Common myeloid progenitor, CD34-positive (primary cell): ENCODE measurements around the gene CCDC83.

Experiments
- CTCF ChIA-PET: fragments of 350-600 bp; sonication (Branson Sonifier 250); formaldehyde crosslinking; loops from one replicate; lab custom pipeline; 2021; ENCODE audit warnings: antibody characterized with exemption; lab: Charles Lee
- POLR2A ChIA-PET: fragments of 350-600 bp; sonication (Branson Sonifier 250); formaldehyde crosslinking; loops from one replicate; lab custom pipeline; 2021; ENCODE audit warnings: antibody characterized with exemption; lab: Charles Lee
- DNase-seq, 3 donors: peaks; one replicate each; pipeline versions ENCODE4 v3.0.0 to v3.0.0-alpha.2; 2013
- H3K27ac ChIP-seq, 2 experiments: 1 replicate in 1 of 2; 2 replicates in 1 of 2; pipeline ENCODE4 v1.7.0; 2013; ENCODE audit warnings: inconsistent platforms in 2 of 2, low read length in 2 of 2, mild to moderate bottlenecking in 2 of 2, low read depth in 1 of 2, moderate library complexity in 1 of 2; ENCODE audit not compliant: severe bottlenecking in 2 of 2, insufficient read depth in 1 of 2, poor library complexity in 1 of 2
- H3K27me3 ChIP-seq, 5 experiments: replicated peaks in 2 of 5; 1 replicate in 3 of 5; 2 replicates in 2 of 5; pipeline versions ENCODE4 v1.6.1 to v1.7.0; 2013; ENCODE audit warnings: low read length in 4 of 5, mild to moderate bottlenecking in 2 of 5, moderate library complexity in 2 of 5, inconsistent platforms in 1 of 5; ENCODE audit not compliant: insufficient read depth in 5 of 5, control insufficient read depth in 4 of 5
- H3K36me3 ChIP-seq, 4 experiments: 1 replicate in 2 of 4; 2 replicates in 2 of 4; pipeline versions ENCODE4 v1.6.1 to v1.7.0; 2013; ENCODE audit warnings: low read length in 3 of 4, control low read depth in 1 of 4, mild to moderate bottlenecking in 1 of 4; ENCODE audit not compliant: control insufficient read depth in 4 of 4, insufficient read depth in 4 of 4
- H3K4me1 ChIP-seq, 4 experiments: 1 replicate in 3 of 4; 2 replicates in 1 of 4; pipeline versions ENCODE4 v1.6.1 to v1.7.1; 2013; ENCODE audit warnings: low read length in 3 of 4, mild to moderate bottlenecking in 3 of 4, control low read depth in 1 of 4, inconsistent platforms in 1 of 4, moderate library complexity in 1 of 4; ENCODE audit not compliant: control insufficient read depth in 4 of 4, insufficient read depth in 4 of 4; ENCODE audit errors: control extremely low read depth in 1 of 4
- H3K4me3 ChIP-seq, 7 experiments: 1 replicate in 4 of 7; 2 replicates in 3 of 7; pipeline versions ENCODE4 v1.5.1 to v1.7.0; 2013; ENCODE audit warnings: mild to moderate bottlenecking in 7 of 7, low read length in 6 of 7, moderate library complexity in 6 of 7, inconsistent platforms in 2 of 7, low read depth in 2 of 7, control low read depth in 1 of 7; ENCODE audit not compliant: insufficient read depth in 4 of 7, control insufficient read depth in 1 of 7; ENCODE audit errors: extremely low read depth in 1 of 7
- H3K9me3 ChIP-seq, 5 experiments: 1 replicate in 4 of 5; 2 replicates in 1 of 5; pipeline versions ENCODE4 v1.6.1 to v1.7.1; 2013; ENCODE audit warnings: low read length in 4 of 5, mild to moderate bottlenecking in 2 of 5, inconsistent platforms in 1 of 5, low read depth in 1 of 5, moderate library complexity in 1 of 5; ENCODE audit not compliant: control insufficient read depth in 4 of 5, insufficient read depth in 2 of 5; ENCODE audit errors: control extremely low read depth in 1 of 5
- WGBS: methylation state at CpG from one replicate; pipeline ENCODE4 v1.1.5; 2013; ENCODE audit not compliant: insufficient coverage; 5-methylcytosine and 5-hydroxymethylcytosine counted together

The CCDC83 gene

DNA sequence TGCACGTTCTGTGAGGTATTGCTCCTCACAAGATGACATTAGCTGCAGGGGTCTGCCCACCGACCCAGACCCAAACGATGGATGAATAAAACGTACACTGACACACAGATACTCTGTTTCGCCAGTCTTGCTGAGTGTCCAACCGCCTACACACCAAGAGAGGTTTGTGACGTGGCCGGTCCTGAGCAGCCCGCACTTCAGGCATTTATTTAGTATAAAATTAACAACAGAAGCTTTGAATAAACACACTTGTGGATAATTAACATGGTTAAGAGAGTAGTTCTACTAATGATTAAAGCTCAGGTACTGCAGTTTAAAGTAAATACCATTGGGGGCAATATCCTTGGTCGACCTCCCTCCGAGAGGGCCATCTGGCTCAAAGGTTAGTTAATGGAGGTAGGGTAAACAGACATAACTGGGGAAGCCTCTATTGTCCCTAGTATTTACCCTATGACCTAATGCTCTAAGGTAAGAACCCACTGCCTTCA lies 75.7 kb downstream of the CCDC83 start:
- H3K9me3 ChIP-seq, result peaks cover 0 to 10% (median 8%) of the 10 kb centered on the region in 5 experiments
- WGBS, result 96% methylated on average over 7 of the region's 11 CpGs
- CTCF ChIA-PET, result interaction anchor here (0.6 kb wide), 1 partner anchor 135 kb away, joined by 3 read pairs; no protein-coding TSS in a partner anchor

DNA sequence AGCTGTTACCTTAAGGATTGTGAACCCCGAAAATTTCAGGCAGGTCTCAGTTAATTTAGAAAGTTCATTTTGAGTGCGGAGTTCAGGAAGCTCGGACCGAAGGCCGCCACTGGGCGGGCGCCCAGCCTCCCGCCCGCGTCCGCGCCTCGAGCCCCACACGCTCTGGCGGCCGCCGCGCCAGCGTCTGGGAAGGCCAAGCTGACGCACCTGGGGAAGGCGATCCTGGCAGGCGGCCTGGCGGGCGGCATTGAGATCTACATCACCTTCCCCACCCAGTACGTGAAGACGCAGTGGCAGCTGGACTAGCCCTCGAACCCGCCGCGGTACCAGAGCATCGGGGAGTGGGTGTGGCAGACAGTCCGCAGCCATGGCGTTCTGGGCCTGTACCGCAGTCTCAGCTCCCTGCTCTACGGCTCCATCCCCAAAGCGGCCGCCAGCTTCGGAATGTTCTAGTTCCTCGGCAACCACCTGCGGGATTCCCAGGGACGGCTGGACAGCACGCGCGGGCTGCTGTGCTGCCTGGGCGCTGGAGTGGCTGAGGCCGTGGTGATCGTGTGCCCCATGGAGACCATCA lies 79.5 kb downstream of the CCDC83 start:
- Histone ChIP-seq H3K4me1 (no peaks in the 10 kb centered on the region), H3K9me3 (peaks cover 0 to 11% (median 8%) of the 10 kb centered on the region in 5 experiments), H3K27ac (no peak overlapping the region), H3K4me3 (no peak overlapping the region), H3K27me3 (no peaks in the 10 kb centered on the region), H3K36me3 (no peaks in the 10 kb centered on the region)
- DNase-seq, result no peak
- 69% methylated on average over 36 of the region's 47 CpGs for WGBS
- POLR2A ChIA-PET, result no interaction called here
- CTCF ChIA-PET, result no interaction called here

More for the DNA sequence above, 75.7 kb downstream of the CCDC83 start:
- no peak overlapping the region for H3K27ac ChIP-seq
- no peaks in the 10 kb centered on the region for H3K27me3 ChIP-seq
- POLR2A ChIA-PET, result no interaction called here
- no peak overlapping the region for H3K4me3 ChIP-seq
- H3K36me3 ChIP-seq, result no peaks in the 10 kb centered on the region
- DNase-seq, result no peak
- no peaks in the 10 kb centered on the region for H3K4me1 ChIP-seq

DNA sequence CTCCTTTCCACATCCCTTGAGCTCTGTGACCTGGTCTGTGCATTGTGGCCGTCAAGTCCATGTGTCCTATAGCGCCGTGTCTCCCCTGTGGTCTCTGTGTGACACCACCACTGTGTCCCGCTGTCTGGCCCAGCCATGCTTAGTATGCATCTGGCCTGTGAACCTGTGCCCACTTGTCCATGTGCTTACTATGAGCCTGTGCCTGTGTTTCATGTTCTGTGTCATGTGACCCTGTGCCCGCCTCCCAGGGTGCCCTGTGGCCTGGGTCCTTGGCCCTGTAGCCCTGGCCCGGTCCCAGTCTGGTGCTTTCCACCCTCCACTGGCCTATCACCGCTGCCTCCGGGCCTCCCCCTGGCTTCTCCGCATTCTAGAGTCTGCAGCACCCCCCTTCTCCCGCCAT lies 80.6 kb downstream of the CCDC83 start:
- ChIA-PET POLR2A (no interaction called here), CTCF (no interaction called here)
- Histone ChIP-seq H3K4me3 (no peak overlapping the region), H3K36me3 (no peaks in the 10 kb centered on the region), H3K27me3 (no peaks in the 10 kb centered on the region), H3K27ac (no peak overlapping the region), H3K4me1 (no peaks in the 10 kb centered on the region), H3K9me3 (peaks cover 0 to 11% (median 8%) of the 10 kb centered on the region in 5 experiments)
- WGBS, result 93% methylated on average over 6 of the region's 10 CpGs
- no peak for DNase-seq

DNA sequence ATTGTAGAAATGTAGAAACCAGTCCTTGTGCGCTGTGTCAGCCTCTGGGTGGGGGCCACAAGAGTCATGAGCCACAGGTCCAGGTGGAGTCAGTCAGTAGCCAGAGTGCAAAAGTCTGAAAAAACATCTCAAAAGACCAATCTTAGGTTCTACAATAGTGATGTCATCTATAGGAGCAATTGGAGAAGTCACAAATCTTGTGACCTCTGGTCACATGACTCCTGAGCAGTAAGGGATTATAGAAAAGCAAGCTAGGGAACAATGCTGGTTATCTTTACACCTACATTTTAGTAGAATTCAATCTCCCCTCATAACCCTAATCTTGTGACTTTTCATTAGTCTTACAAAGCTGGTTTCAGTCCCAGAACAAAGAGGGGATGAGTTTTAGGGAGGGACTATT lies 82.7 kb downstream of the CCDC83 start:
- POLR2A ChIA-PET, result interaction anchor here (0.6 kb wide), 1 partner anchor 29 kb away, joined by 3 read pairs; no protein-coding TSS in a partner anchor
- 100% methylated on average over 1 of the region's 1 CpG for WGBS
- Histone ChIP-seq H3K4me1 (no peaks in the 10 kb centered on the region), H3K27me3 (no peaks in the 10 kb centered on the region), H3K36me3 (no peaks in the 10 kb centered on the region), H3K4me3 (no peak overlapping the region), H3K9me3 (peaks cover 0 to 11% (median 8%) of the 10 kb centered on the region in 5 experiments), H3K27ac (no peak overlapping the region)
- CTCF ChIA-PET, result no interaction called here
- no peak for DNase-seq

DNA sequence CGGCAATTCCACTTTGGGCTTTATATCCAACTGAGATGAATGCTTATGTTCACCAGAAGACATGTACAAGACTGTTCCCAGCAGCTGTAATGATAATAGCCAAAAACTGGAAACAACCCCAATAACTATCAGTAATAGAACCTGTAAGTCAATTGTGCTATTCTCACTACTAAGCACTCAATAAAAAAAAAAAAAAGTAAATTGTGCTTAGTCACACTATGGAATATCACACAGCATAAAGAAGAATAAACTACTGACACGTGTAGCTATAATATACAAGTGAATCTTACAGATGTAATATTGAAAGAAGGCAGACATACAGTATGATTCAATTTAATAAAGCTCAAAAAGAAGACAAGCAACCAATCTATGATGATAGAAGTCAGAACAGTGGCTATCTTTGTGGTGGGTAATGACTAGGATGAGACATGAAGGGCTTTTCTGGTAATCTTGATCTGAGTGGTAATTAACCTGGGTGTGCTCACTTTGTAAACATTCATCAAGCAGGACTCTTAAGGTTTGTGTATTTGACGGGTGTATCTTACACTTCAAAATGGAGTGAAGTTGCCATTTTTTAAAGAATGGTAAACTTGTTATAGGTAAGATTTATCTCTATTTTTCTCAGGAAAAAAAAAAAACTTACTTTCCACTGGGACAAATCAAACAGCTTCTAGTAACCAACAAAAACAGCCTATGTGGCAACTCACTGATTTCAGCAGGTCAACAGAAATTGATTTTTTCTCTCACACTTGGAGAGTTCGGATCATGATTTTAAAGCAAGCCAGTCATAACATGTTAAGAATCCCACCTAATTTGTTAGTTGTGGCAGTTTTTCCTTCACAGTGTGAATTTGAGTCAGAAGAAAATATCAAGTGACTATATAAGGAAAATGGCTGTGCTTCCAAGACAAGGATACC lies 84.2 kb downstream of the CCDC83 start:
- no peaks in the 10 kb centered on the region for H3K4me1 ChIP-seq
- no peak overlapping the region for H3K27ac ChIP-seq
- H3K4me3 ChIP-seq, result no peak overlapping the region
- no peak for DNase-seq
- 100% methylated on average over 2 of the region's 4 CpGs for WGBS
- no peaks in the 10 kb centered on the region for H3K36me3 ChIP-seq
- peaks cover 0 to 11% (median 8%) of the 10 kb centered on the region in 5 experiments for H3K9me3 ChIP-seq
- POLR2A ChIA-PET, result no interaction called here
- CTCF ChIA-PET, result interaction anchor here (1.1 to 1.5 kb wide), 4 partner anchors 71 to 352 kb away, joined by 3 to 6 read pairs (median 3); no protein-coding TSS in a partner anchor
- no peaks in the 10 kb centered on the region for H3K27me3 ChIP-seq

DNA sequence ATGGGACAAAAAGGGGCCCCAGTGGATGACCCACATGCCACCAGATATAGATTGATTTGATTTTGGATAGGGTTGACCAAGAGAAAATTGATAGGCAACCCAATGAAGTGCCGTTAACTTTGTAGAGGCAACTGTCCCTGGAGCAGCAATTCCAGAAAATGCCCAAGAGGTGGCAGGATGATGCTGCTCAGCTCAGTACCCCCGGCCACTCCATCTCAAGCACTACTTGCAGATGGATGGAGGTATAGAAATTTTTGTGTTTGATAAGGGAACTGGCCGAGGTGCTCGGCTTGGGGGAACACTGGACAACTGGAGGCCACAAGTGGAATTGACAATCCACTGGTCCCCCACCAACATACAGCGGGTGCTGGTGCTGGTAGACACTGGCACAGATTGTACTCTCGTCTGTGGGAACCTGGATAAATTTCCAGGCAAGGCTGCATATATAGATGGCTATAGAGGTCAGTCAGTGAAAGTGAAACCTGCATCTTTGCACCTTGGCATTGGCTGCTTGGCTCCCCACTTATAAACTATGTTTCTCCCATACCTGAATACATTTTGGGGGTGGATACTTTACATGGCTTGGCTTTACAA lies 86.3 kb downstream of the CCDC83 start:
- Histone ChIP-seq H3K27me3 (no peaks in the 10 kb centered on the region), H3K27ac (no peak overlapping the region), H3K4me1 (no peaks in the 10 kb centered on the region), H3K36me3 (no peaks in the 10 kb centered on the region), H3K9me3 (peaks cover 0 to 5% (median 0%) of the 10 kb centered on the region in 5 experiments), H3K4me3 (peak overlapping the region in 1 of 7 experiments; percentile 45)
- POLR2A ChIA-PET, result no interaction called here
- 44% methylated on average over 2 of the region's 6 CpGs for WGBS
- CTCF ChIA-PET, result interaction anchor here (0.6 to 1.9 kb wide), 4 partner anchors 20 to 350 kb away, joined by 3 to 7 read pairs (median 4); no protein-coding TSS in a partner anchor
- peak; percentile 58 to 79 (median 75) for DNase-seq
